GM12878 (cell line): Measurements from ENCODE around the gene PSAP. TPM values are rescaled to one million over a fixed set of nuclear protein-coding genes. Genes with fewer than 3 reads are reported as not detected.

Experiments used
- ATAC-seq: fragments of 200-7000 bp; cut with Tn5 transposase; 3 replicates; pipeline ENCODE4 v1.9.1; 2020; ENCODE audit warnings: mild to moderate bottlenecking, moderate library complexity
- BruUV-seq: library from RNA; stranded (reverse); fragments of 400-500 nt; replicated peaks from 2 replicates; lab custom pipeline; 2021; lab: Mats Ljungman, UMichigan
- CTCF ChIA-PET: fragments of 300-600 bp; sonication (Branson Sonifier 250); formaldehyde crosslinking; extraction: SDS; loops from one replicate; lab custom pipeline; 2021; ENCODE audit warnings: inconsistent platforms; lab: Yijun Ruan, JAX
- POLR2A ChIA-PET: fragments of 350-600 bp; formaldehyde crosslinking; extraction: SDS; loops from one replicate; lab custom pipeline; 2021; ENCODE audit warnings: inconsistent platforms; lab: Charles Lee
- RAD21 ChIA-PET: fragments of 300-600 bp; sonication (Branson Sonifier 250); formaldehyde crosslinking; loops from one replicate; lab custom pipeline; 2023; ENCODE audit warnings: antibody characterized with exemption; ENCODE audit not compliant: unreplicated experiment; lab: Charles Lee
- SMC1A ChIA-PET: fragments of 300-600 bp; sonication (Branson Sonifier 250); formaldehyde crosslinking; loops from one replicate; lab custom pipeline; 2023; ENCODE audit not compliant: unreplicated experiment, uncharacterized antibody; lab: Charles Lee
- DNase-seq: peaks from one replicate; pipeline ENCODE4 v3.0.0-alpha.2; 2011; ENCODE audit warnings: low read depth, low spot score
- FAIRE-seq: peaks from 3 replicates; lab custom pipeline; 2011; peaks lifted over from hg19 to GRCh38; lab: Jason Lieb, UNC
- H2AFZ ChIP-seq: 2 replicates; pipeline ENCODE4 v1.6.0; 2011; ENCODE audit warnings: low read depth, low read length, control low read depth; ENCODE audit not compliant: control insufficient read depth
- H3K27ac ChIP-seq: 2 replicates; pipeline ENCODE4 v1.5.1; 2011; ENCODE audit warnings: control low read depth; ENCODE audit not compliant: control insufficient read depth, insufficient read depth
- H3K27me3 ChIP-seq, 2 experiments: replicated peaks in 1 of 2; 2 replicates each; pipeline versions ENCODE4 v1.6.0 to v1.6.1; 2011; ENCODE audit warnings: low read length in 1 of 2; ENCODE audit not compliant: control insufficient read depth in 2 of 2, insufficient read depth in 2 of 2
- H3K36me3 ChIP-seq, 2 experiments: 2 replicates each; pipeline ENCODE4 v1.5.1; 2011; ENCODE audit warnings: low read length in 1 of 2; ENCODE audit not compliant: control insufficient read depth in 2 of 2, insufficient read depth in 2 of 2
- H3K4me1 ChIP-seq: 2 replicates; pipeline ENCODE4 v1.6.1; 2011; ENCODE audit warnings: mild to moderate bottlenecking, low read length, moderate library complexity, mixed read lengths; ENCODE audit not compliant: control insufficient read depth, insufficient read depth
- H3K4me2 ChIP-seq: 2 replicates; pipeline ENCODE4 v1.6.0; 2011; ENCODE audit warnings: control low read depth; ENCODE audit not compliant: control insufficient read depth, insufficient read depth
- H3K4me3 ChIP-seq: fragments of 200-600 bp; sonication (generic); 2 replicates; pipeline ENCODE4 v1.5.1; 2016
- H3K79me2 ChIP-seq: 2 replicates; pipeline ENCODE4 v1.6.0; 2011; ENCODE audit warnings: low read length; ENCODE audit not compliant: control insufficient read depth, insufficient read depth
- H3K9ac ChIP-seq: 2 replicates; pipeline ENCODE4 v1.8.0; 2011; ENCODE audit warnings: low read length, control low read depth, mixed read lengths; ENCODE audit not compliant: control insufficient read depth, insufficient read depth
- H3K9me3 ChIP-seq: replicated peaks from 3 replicates; pipeline ENCODE4 v1.5.1; 2011; ENCODE audit warnings: mild to moderate bottlenecking, low read length; ENCODE audit not compliant: control insufficient read depth, insufficient read depth
- H4K20me1 ChIP-seq: 2 replicates; pipeline ENCODE4 v1.6.0; 2011; ENCODE audit not compliant: control insufficient read depth, insufficient read depth
- DPF2 ChIP-seq: fragments of 450-650 bp; IDR thresholded peaks from 2 replicates; pipeline ENCODE4 v1.6.1; 2017; ENCODE audit warnings: mild to moderate bottlenecking
- FOXM1 ChIP-seq: IDR thresholded peaks from 2 replicates; pipeline ENCODE4 v1.6.1; 2012; ENCODE audit warnings: low read depth, mild to moderate bottlenecking, inconsistent platforms, low read length, moderate library complexity
- IRF4 ChIP-seq: IDR thresholded peaks from 2 replicates; pipeline ENCODE4 v1.6.1; 2011; ENCODE audit warnings: low read depth, low read length
- MEF2A ChIP-seq: IDR thresholded peaks from 2 replicates; pipeline ENCODE4 v1.6.1; 2011; ENCODE audit warnings: low read depth, mild to moderate bottlenecking, low read length, moderate library complexity; ENCODE audit not compliant: insufficient read depth
- MEF2B ChIP-seq: fragments of 450-650 bp; IDR thresholded peaks from 2 replicates; pipeline ENCODE4 v1.6.1; 2018; ENCODE audit warnings: mild to moderate bottlenecking, moderate library complexity; ENCODE audit not compliant: partially characterized antibody, poor library complexity, severe bottlenecking
- MLLT1 ChIP-seq: fragments of 450-650 bp; IDR thresholded peaks from 2 replicates; pipeline ENCODE4 v1.6.1; 2016; ENCODE audit warnings: mild to moderate bottlenecking
- MTA2 ChIP-seq: fragments of 450-650 bp; IDR thresholded peaks from 2 replicates; pipeline ENCODE4 v1.6.1; 2016; ENCODE audit warnings: low read depth, mild to moderate bottlenecking, moderate library complexity
- PBX3 ChIP-seq: IDR thresholded peaks from 2 replicates; pipeline ENCODE4 v1.6.1; 2011; ENCODE audit warnings: mild to moderate bottlenecking, low read depth, low read length, moderate library complexity; ENCODE audit not compliant: insufficient replicate concordance
- SPI1 ChIP-seq: IDR thresholded peaks from 2 replicates; pipeline ENCODE4 v1.6.1; 2011; ENCODE audit warnings: low read depth, mild to moderate bottlenecking, low read length, moderate library complexity, borderline replicate concordance; ENCODE audit not compliant: insufficient read depth
- SUZ12 ChIP-seq: fragments of 200-600 bp; sonication (generic); IDR thresholded peaks from one replicate; pipeline ENCODE4 v1.6.1; 2018; ENCODE audit warnings: antibody characterized with exemption, mild to moderate bottlenecking; ENCODE audit not compliant: unreplicated experiment
- TCF12 ChIP-seq: IDR thresholded peaks from 2 replicates; pipeline ENCODE4 v1.6.1; 2011; ENCODE audit warnings: low read depth, mild to moderate bottlenecking, low read length
- ZNF622 ChIP-seq: fragments of 450-650 bp; IDR thresholded peaks from 2 replicates; pipeline ENCODE4 v1.6.1; 2017; ENCODE audit warnings: mild to moderate bottlenecking, inconsistent platforms
- WGBS: methylation state at CpG from one replicate; pipeline ENCODE4 v1.1.6; 2016; ENCODE audit warnings: low lambda C conversion rate; ENCODE audit not compliant: insufficient replicate concordance, insufficient coverage; ENCODE audit errors: missing lambda C conversion rate; 5-methylcytosine and 5-hydroxymethylcytosine counted together
- in situ Hi-C: fragments of 300-500 bp; cut with MboI; formaldehyde crosslinking; loops from 9 replicates; pipeline ENCODE4 v1.14.3; 2018; ENCODE audit warnings: mixed read lengths
- intact Hi-C: fragments of 100-400 bp; cut with micrococcal nuclease; formaldehyde crosslinking; loops from one replicate; pipeline ENCODE4 v1.14.2; 2022; ENCODE audit not compliant: unreplicated experiment
- polyA plus RNA-seq, 11 experiments: library from polyadenylated mRNA; depleted of rRNA in 4 of 11; unstranded in 6 of 11; stranded (reverse) in 5 of 11; fragments of >200 nt; fragmentation: Nextera tagmentation in 4 of 11; fragmentation: Illumina TruSeq in 1 of 11; extraction: Ambion mirVana in 4 of 11; extraction: Trizol in 1 of 11; gene quantifications; 1 replicate in 1 of 11; 2 replicates in 10 of 11; pipeline versions ENCODE4 v1.2.1 to v1.2.3, GENCODE V29; 2011 to 2016; ENCODE audit warnings: inconsistent platforms in 2 of 11, missing spikeins in 2 of 11, low read depth in 1 of 11
- total RNA-seq, 4 experiments: library from RNA; depleted of rRNA in 3 of 4; stranded (reverse); fragments of >200 nt in 3 of 4; fragmentation: Illumina TruSeq in 1 of 4; extraction: Trizol in 1 of 4; gene quantifications; 2 replicates each; pipeline versions ENCODE4 v1.2.1 to v1.2.3, GENCODE V29; 2013 to 2021
- TF ChIP-seq, protein P1 (sequence below): fragments of 450-650 bp; IDR thresholded peaks from 2 replicates; pipeline ENCODE4 v1.6.1; 2017; ENCODE audit warnings: low read depth, mild to moderate bottlenecking, moderate library complexity

Gene PSAP
- total and polyA plus RNA-seq, 10 of the 15 experiments (the other 5 are each of a cell fraction or from before 2014, with no cell fraction given) = 178 to 336 (median 286) TPM

DNA sequence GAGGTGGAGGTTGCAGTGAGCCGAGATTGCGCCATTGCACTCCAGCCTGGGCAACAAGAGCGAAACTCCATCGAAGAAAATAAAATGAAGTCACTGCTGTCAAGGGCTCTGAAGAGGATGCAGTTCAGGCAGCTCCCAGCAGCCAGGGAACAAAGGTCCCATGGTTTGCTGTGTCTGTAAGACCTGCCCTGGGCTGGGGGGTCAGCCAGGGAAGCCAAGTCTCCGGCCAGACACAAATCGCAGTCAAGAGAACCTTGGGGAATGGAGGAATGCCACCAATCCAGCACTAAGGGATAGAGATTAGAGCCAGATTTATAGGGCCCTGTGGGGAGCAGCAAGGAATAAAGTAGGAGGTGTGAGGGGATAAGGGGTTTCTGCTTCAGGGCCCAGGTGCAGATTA is 48.8 kb downstream of the PSAP start:
- WGBS = 84% methylated on average over 6 of the region's 6 CpGs
- H3K4me1 ChIP-seq = peaks cover 14% of the 10 kb centered on the region
- no peak for FAIRE-seq
- H4K20me1 ChIP-seq = no peaks in the 10 kb centered on the region
- ChIA-PET SMC1A (no interaction called here), POLR2A (no interaction called here), RAD21 (no interaction called here), CTCF (no interaction called here)
- no TSS peak for BruUV-seq
- no peak for TF ChIP-seq FOXM1
- H3K9ac ChIP-seq = no peak overlapping the region
- no peaks in the 10 kb centered on the region for H3K36me3 ChIP-seq
- intact Hi-C loops = no loop called here
- no peaks in the 10 kb centered on the region for H3K79me2 ChIP-seq
- ATAC-seq = no peak
- no peaks in the 10 kb centered on the region for H3K9me3 ChIP-seq
- no peak overlapping the region for H3K4me2 ChIP-seq
- H3K27ac ChIP-seq = no peak overlapping the region
- DNase-seq = no peak
- no peak overlapping the region for H3K4me3 ChIP-seq
- in situ Hi-C loops = no loop called here
- H3K27me3 ChIP-seq = no peaks in the 10 kb centered on the region
- no peak overlapping the region for H2AFZ ChIP-seq

GRCh38 chr10:71801361-71801760 is 49.7 kb downstream of the PSAP start:
- SMC1A ChIA-PET = interaction anchor here (0.9 kb wide), 1 partner anchor 35 kb away, joined by 3 read pairs; no protein-coding TSS in a partner anchor
- in situ Hi-C loops (no loop called here), intact Hi-C loops (no loop called here)
- RAD21 ChIA-PET = no interaction called here
- Histone ChIP-seq H2AFZ (no peak overlapping the region), H3K36me3 (no peaks in the 10 kb centered on the region), H3K9me3 (no peaks in the 10 kb centered on the region), H3K79me2 (no peaks in the 10 kb centered on the region), H3K27me3 (no peaks in the 10 kb centered on the region), H3K9ac (no peak overlapping the region), H3K27ac (0 out of 2 replicates have a peak overlapping the region, but pooled peaks have one; percentile 12), H3K4me1 (peaks cover 14% of the 10 kb centered on the region), H4K20me1 (no peaks in the 10 kb centered on the region), H3K4me3 (no peak overlapping the region), H3K4me2 (peak overlapping the region; percentile 18; the same call in 1 of the 2 replicates)
- POLR2A ChIA-PET = interaction anchor here (0.8 kb wide), 1 partner anchor 15 kb away, joined by 6 read pairs; no protein-coding TSS in a partner anchor
- DNase-seq (peak; percentile 70), FAIRE-seq (peak; percentile 95), ATAC-seq (peak; percentile 95)
- CTCF ChIA-PET = interaction anchor here (1.3 kb wide), 3 partner anchors 27 to 95 kb away, joined by 3 to 4 read pairs (median 3); no protein-coding TSS in a partner anchor
- 21% methylated on average over 9 of the region's 9 CpGs for WGBS
- BruUV-seq = no TSS peak
- TF ChIP-seq SPI1 = peak; percentile 58
- TF ChIP-seq MEF2B = peak; percentile 52
- TF ChIP-seq TCF12 = peak; percentile 66; the same call in 1 of the 2 replicates
- TF ChIP-seq, protein P1, sequence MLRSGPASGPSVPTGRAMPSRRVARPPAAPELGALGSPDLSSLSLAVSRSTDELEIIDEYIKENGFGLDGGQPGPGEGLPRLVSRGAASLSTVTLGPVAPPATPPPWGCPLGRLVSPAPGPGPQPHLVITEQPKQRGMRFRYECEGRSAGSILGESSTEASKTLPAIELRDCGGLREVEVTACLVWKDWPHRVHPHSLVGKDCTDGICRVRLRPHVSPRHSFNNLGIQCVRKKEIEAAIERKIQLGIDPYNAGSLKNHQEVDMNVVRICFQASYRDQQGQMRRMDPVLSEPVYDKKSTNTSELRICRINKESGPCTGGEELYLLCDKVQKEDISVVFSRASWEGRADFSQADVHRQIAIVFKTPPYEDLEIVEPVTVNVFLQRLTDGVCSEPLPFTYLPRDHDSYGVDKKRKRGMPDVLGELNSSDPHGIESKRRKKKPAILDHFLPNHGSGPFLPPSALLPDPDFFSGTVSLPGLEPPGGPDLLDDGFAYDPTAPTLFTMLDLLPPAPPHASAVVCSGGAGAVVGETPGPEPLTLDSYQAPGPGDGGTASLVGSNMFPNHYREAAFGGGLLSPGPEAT = peak; percentile 25; the same call in 1 of the 2 replicates
- no peak for TF ChIP-seq MLLT1
- peak; percentile 25; the same call in 1 of the 2 replicates for TF ChIP-seq DPF2
- TF ChIP-seq PBX3 = no peak
- TF ChIP-seq ZNF622 = no peak
- no peak for TF ChIP-seq SUZ12
- TF ChIP-seq MEF2A = 0 out of 2 replicates have a peak, but pooled peaks have one; percentile 50
- TF ChIP-seq MTA2 = peak; percentile 65
- 0 out of 2 replicates have a peak, but pooled peaks have one; percentile 27 for TF ChIP-seq IRF4
